ENCODE data around the gene ANK3. TPM values are rescaled to one million over a fixed set of nuclear protein-coding genes. Genes with fewer than 3 reads are reported as not detected.

Gene ANK3
- total RNA-seq, 6 experiments from 2014 or later, result 7.8 to 25.7 (median 16.6) TPM

DNA sequence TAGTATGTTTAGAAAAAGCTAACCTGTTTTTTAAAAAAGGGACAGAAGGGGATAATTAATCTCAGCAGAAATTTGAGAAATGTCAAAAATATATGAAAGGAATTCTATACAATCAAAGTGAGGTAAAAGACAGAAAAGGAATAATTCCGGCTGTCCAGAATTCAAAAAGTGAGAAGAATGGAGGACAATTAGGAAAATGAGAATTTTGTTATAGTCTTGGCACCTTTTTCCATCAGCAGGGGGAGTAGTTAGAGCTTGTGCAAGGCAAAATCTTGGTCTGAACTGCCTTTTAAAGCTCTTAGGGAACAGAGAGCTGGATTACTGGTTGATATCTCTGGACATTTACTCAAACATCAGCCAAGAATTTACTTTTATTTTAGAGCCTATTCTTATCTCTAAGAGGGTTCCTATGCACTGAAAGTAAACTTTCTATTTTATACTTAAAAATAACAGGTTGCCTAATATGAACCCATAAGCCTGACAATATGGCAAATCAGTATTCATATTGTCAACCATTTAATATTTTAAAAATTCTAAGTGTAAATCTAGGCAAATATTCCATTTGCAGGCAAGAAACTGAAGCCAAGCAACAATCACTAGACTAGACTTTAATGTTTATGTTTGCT lies 185.6 kb downstream of the ANK3 start:
- ATAC-seq, result peak; percentile 55 to 63 (median 60)
- intact Hi-C loops (cut with DNase I), result no loop called here
- Histone ChIP-seq H3K9me3 (no peaks in the 10 kb centered on the region), H3K4me1 (no peaks in the 10 kb centered on the region), H3K36me3 (no peaks in the 10 kb centered on the region), H3K27ac (no peak overlapping the region), H3K27me3 (no peaks in the 10 kb centered on the region), H3K4me3 (no peak overlapping the region)
- DNase-seq, result no peak
- TF ChIP-seq, protein P1, sequence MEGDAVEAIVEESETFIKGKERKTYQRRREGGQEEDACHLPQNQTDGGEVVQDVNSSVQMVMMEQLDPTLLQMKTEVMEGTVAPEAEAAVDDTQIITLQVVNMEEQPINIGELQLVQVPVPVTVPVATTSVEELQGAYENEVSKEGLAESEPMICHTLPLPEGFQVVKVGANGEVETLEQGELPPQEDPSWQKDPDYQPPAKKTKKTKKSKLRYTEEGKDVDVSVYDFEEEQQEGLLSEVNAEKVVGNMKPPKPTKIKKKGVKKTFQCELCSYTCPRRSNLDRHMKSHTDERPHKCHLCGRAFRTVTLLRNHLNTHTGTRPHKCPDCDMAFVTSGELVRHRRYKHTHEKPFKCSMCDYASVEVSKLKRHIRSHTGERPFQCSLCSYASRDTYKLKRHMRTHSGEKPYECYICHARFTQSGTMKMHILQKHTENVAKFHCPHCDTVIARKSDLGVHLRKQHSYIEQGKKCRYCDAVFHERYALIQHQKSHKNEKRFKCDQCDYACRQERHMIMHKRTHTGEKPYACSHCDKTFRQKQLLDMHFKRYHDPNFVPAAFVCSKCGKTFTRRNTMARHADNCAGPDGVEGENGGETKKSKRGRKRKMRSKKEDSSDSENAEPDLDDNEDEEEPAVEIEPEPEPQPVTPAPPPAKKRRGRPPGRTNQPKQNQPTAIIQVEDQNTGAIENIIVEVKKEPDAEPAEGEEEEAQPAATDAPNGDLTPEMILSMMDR (IDR thresholded peaks at IDR 0.05), result peak; percentile 39 to 67 (median 64)
- TF ChIP-seq POLR2A (IDR thresholded peaks at IDR 0.05), result no peak
- WGBS (ENCODE audit: insufficient coverage, low coverage, low lambda C conversion rate, missing lambda C conversion rate), result 13% methylated on average over 1 of the region's 1 CpG

GRCh38 chr10:60200682-60201053 lies 189.0 kb downstream of the ANK3 start:
- DNase-seq, result no peak
- WGBS (ENCODE audit: insufficient coverage, low coverage, low lambda C conversion rate, missing lambda C conversion rate), result 29% methylated on average over 1 of the region's 1 CpG
- no peak for TF ChIP-seq POLR2A (IDR thresholded peaks at IDR 0.05)
- TF ChIP-seq, protein P1 (IDR thresholded peaks at IDR 0.05), result no peak
- no peak for ATAC-seq
- Histone ChIP-seq H3K4me1 (no peaks in the 10 kb centered on the region), H3K27me3 (no peaks in the 10 kb centered on the region), H3K27ac (no peak overlapping the region), H3K4me3 (no peak overlapping the region), H3K9me3 (no peaks in the 10 kb centered on the region), H3K36me3 (no peaks in the 10 kb centered on the region)
- intact Hi-C loops (cut with DNase I), result no loop called here

DNA sequence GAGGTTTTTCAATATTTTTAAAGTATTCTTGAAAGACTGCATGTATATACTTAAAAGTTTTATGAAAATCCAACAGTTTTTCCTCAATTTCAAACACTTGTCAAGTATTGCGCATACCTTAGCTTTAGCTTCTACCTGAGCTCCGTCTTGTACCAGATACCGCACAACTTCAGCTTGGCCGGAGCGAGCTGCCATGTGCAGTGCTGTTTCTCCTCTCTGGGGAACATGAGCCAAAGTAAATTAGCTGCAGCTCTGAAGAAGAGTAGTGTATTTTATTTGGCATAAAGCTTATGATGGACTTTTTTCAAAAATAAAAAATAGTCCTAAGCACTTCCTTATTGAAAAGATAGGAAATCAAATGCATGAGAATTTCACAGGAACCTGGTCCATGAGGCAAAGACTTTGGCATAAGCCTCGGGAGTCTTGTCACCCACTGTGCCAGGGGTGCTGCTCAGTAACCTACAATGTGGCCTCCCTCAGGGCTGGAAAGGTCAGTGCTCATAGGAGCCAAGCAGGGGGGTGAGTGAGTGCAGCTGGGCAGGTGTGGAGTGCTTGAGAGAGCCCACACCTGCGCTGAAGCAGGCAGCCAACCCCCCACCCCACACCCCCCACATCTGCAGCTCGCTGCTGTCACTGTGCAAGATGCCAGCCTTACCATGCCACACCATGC lies 189.5 kb downstream of the ANK3 start:
- no peaks in the 10 kb centered on the region for H3K36me3 ChIP-seq
- H3K27me3 ChIP-seq, result no peaks in the 10 kb centered on the region
- TF ChIP-seq POLR2A (IDR thresholded peaks at IDR 0.05), result no peak
- TF ChIP-seq, protein P1 (IDR thresholded peaks at IDR 0.05), result no peak
- H3K4me1 ChIP-seq, result no peaks in the 10 kb centered on the region
- no peak overlapping the region for H3K27ac ChIP-seq
- H3K9me3 ChIP-seq, result no peaks in the 10 kb centered on the region
- no peak overlapping the region for H3K4me3 ChIP-seq
- 41% methylated on average over 7 of the region's 8 CpGs for WGBS (ENCODE audit: insufficient coverage, low coverage, low lambda C conversion rate, missing lambda C conversion rate)
- ATAC-seq, result peak in 3 of 4 donors; percentile 49 to 58 (median 52)
- no peak for DNase-seq
- intact Hi-C loops (cut with DNase I), result no loop called here

DNA sequence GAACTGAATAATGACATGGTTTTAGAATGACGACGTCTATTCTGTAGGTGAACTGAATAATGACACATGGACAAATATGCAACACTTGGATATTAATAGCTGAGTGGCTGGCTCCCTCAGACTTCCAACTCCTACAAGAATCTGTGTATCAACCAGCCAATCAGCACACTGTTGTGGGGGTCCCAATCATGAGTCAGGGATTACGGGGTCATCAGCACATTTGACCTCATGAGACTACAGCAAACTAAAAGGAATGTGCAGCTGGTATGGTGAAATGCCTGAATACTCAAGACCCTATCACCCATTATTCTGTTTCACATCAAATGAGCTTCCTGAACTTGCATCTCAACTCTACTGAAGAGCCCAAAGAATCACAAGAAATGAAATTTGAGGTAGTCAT lies 192.5 kb downstream of the ANK3 start:
- H3K4me1 ChIP-seq, result no peaks in the 10 kb centered on the region
- no peak overlapping the region for H3K27ac ChIP-seq
- H3K27me3 ChIP-seq, result no peaks in the 10 kb centered on the region
- H3K36me3 ChIP-seq, result no peaks in the 10 kb centered on the region
- DNase-seq, result no peak
- H3K9me3 ChIP-seq, result no peaks in the 10 kb centered on the region
- intact Hi-C loops (cut with DNase I), result no loop called here
- no peak for ATAC-seq
- TF ChIP-seq, protein P1 (IDR thresholded peaks at IDR 0.05), result no peak
- no peak for TF ChIP-seq POLR2A (IDR thresholded peaks at IDR 0.05)
- WGBS (ENCODE audit: insufficient coverage, low coverage, low lambda C conversion rate, missing lambda C conversion rate), result 44% methylated on average over 3 of the region's 3 CpGs
- no peak overlapping the region for H3K4me3 ChIP-seq
